H1 (cell line): ENCODE results near the gene TIFAB. TPM values are rescaled to one million over a fixed set of nuclear protein-coding genes. Genes with fewer than 3 reads are reported as not detected.

ENCODE experiments used
- CTCF ChIA-PET: fragments of 300-600 bp; sonication (Branson Sonifier 250); formaldehyde crosslinking; loops from one replicate; lab custom pipeline; 2021; ENCODE audit not compliant: partially characterized antibody; lab: Charles Lee
- POLR2A ChIA-PET: fragments of 300-600 bp; sonication (Branson Sonifier 250); formaldehyde crosslinking; loops from one replicate; lab custom pipeline; 2021; ENCODE audit warnings: inconsistent platforms; ENCODE audit not compliant: partially characterized antibody; lab: Charles Lee
- DNase-seq, 2 experiments: peaks; one replicate each; pipeline versions ENCODE4 v3.0.0 to v3.0.0-alpha.2; 2010 to 2022; ENCODE audit warnings: low spot score in 2 of 2, low read depth in 1 of 2, mixed read lengths in 1 of 2
- FAIRE-seq: peaks from 2 replicates; lab custom pipeline; 2011; peaks lifted over from hg19 to GRCh38; lab: Jason Lieb, UNC
- H2AFZ ChIP-seq: 2 replicates; pipeline ENCODE4 v1.8.1; 2012; ENCODE audit warnings: low read length, inconsistent platforms
- H2AK5ac ChIP-seq: 2 replicates; pipeline ENCODE4 v1.6.1; 2013; ENCODE audit warnings: low read depth, low read length
- H2BK120ac ChIP-seq: replicated peaks from 2 replicates; pipeline ENCODE3; 2013; ENCODE audit warnings: low read depth, low read length, inconsistent platforms
- H2BK12ac ChIP-seq: 2 replicates; pipeline ENCODE4 v1.6.1; 2013; ENCODE audit warnings: low read depth, low read length
- H2BK15ac ChIP-seq: 2 replicates; pipeline ENCODE4 v1.6.1; 2013; ENCODE audit warnings: low read length
- H2BK20ac ChIP-seq: 2 replicates; pipeline ENCODE4 v1.6.1; 2013; ENCODE audit warnings: low read length
- H2BK5ac ChIP-seq: 2 replicates; pipeline ENCODE4 v1.6.1; 2013; ENCODE audit warnings: low read depth, low read length
- H3K14ac ChIP-seq: 2 replicates; pipeline ENCODE4 v1.6.1; 2013; ENCODE audit warnings: inconsistent platforms; ENCODE audit not compliant: insufficient read length
- H3K18ac ChIP-seq: 2 replicates; pipeline ENCODE4 v1.6.1; 2013; ENCODE audit warnings: low read length; ENCODE audit errors: extremely low read depth
- H3K23ac ChIP-seq: 2 replicates; pipeline ENCODE4 v1.6.1; 2013; ENCODE audit warnings: inconsistent platforms; ENCODE audit not compliant: insufficient read length
- H3K23me2 ChIP-seq: 2 replicates; pipeline ENCODE4 v1.6.1; 2013; ENCODE audit warnings: low read depth, low read length
- H3K27ac ChIP-seq: 2 replicates; pipeline ENCODE4 v1.6.1; 2011; ENCODE audit warnings: low read depth, low read length, inconsistent platforms
- H3K27me3 ChIP-seq, 4 experiments: replicated peaks in 1 of 4; 1 replicate in 1 of 4; 2 replicates in 3 of 4; pipeline versions ENCODE4 v1.6.1 to v1.8.1; 2011 to 2013; ENCODE audit warnings: low read length in 3 of 4, mild to moderate bottlenecking in 3 of 4, inconsistent platforms in 2 of 4, mixed read lengths in 2 of 4, moderate library complexity in 1 of 4; ENCODE audit not compliant: control insufficient read depth in 3 of 4, insufficient read depth in 3 of 4; ENCODE audit errors: extremely low read depth in 1 of 4
- H3K36me3 ChIP-seq, 4 experiments: 2 replicates each; pipeline versions ENCODE4 v1.6.1 to v1.8.1; 2011 to 2013; ENCODE audit warnings: mild to moderate bottlenecking in 4 of 4, low read length in 3 of 4, moderate library complexity in 2 of 4, control low read depth in 1 of 4, inconsistent platforms in 1 of 4; ENCODE audit not compliant: insufficient read depth in 4 of 4, control insufficient read depth in 2 of 4
- H3K4ac ChIP-seq: replicated peaks from 2 replicates; pipeline ENCODE3; 2013; ENCODE audit warnings: low read length, low read depth, mixed read lengths, inconsistent platforms; ENCODE audit not compliant: insufficient read length
- H3K4me1 ChIP-seq, 4 experiments: replicated peaks in 1 of 4; 1 replicate in 1 of 4; 2 replicates in 3 of 4; pipeline versions ENCODE4 v1.6.1 to v1.8.1; 2011 to 2013; ENCODE audit warnings: low read length in 3 of 4, inconsistent platforms in 2 of 4, mixed read lengths in 1 of 4; ENCODE audit not compliant: insufficient read depth in 4 of 4, control insufficient read depth in 3 of 4
- H3K4me2 ChIP-seq, 2 experiments: 2 replicates each; pipeline versions ENCODE4 v1.6.1 to v1.8.1; 2011 to 2013; ENCODE audit warnings: low read depth in 2 of 2, low read length in 2 of 2, control low read depth in 1 of 2, inconsistent platforms in 1 of 2, mild to moderate bottlenecking in 1 of 2; ENCODE audit not compliant: insufficient read depth in 1 of 2
- H3K4me3 ChIP-seq, 4 experiments: fragments of 200-600, 300-600 bp in 1 of 4; sonication (generic), shearing (Covaris generic), sonication (Bioruptor Twin) in 1 of 4; 2 replicates each; pipeline versions ENCODE4 v1.5.1 to v1.8.1; 2011 to 2016; ENCODE audit warnings: low read length in 4 of 4, low read depth in 3 of 4, control low read depth in 2 of 4, inconsistent platforms in 2 of 4, mild to moderate bottlenecking in 2 of 4, mixed read lengths in 1 of 4, moderate library complexity in 1 of 4; ENCODE audit not compliant: insufficient read depth in 2 of 4; ENCODE audit errors: extremely low read depth in 1 of 4
- H3K56ac ChIP-seq: replicated peaks from 2 replicates; pipeline ENCODE3; 2013; ENCODE audit warnings: low read depth, mild to moderate bottlenecking, mixed read lengths, low read length, inconsistent platforms; ENCODE audit not compliant: insufficient read length
- H3K79me1 ChIP-seq: 2 replicates; pipeline ENCODE4 v1.6.1; 2013; ENCODE audit warnings: low read depth, low read length, control low read depth
- H3K79me2 ChIP-seq, 2 experiments: 2 replicates each; pipeline versions ENCODE4 v1.6.1 to v1.8.1; 2012 to 2013; ENCODE audit warnings: low read length in 2 of 2, mild to moderate bottlenecking in 2 of 2, inconsistent platforms in 1 of 2; ENCODE audit not compliant: insufficient read depth in 2 of 2, control insufficient read depth in 1 of 2
- H3K9ac ChIP-seq, 4 experiments: replicated peaks in 1 of 4; 1 replicate in 1 of 4; 2 replicates in 3 of 4; pipeline versions ENCODE4 v1.6.1 to v1.8.1; 2011 to 2013; ENCODE audit warnings: low read depth in 3 of 4, low read length in 3 of 4, control low read depth in 2 of 4, mild to moderate bottlenecking in 2 of 4, moderate library complexity in 2 of 4, inconsistent platforms in 1 of 4; ENCODE audit errors: extremely low read depth in 1 of 4
- H3K9me3 ChIP-seq, 2 experiments: 2 replicates each; pipeline versions ENCODE4 v1.6.1 to v1.8.1; 2012 to 2013; ENCODE audit warnings: mild to moderate bottlenecking in 2 of 2, moderate library complexity in 2 of 2, control low read depth in 1 of 2, inconsistent platforms in 1 of 2, low read depth in 1 of 2, low read length in 1 of 2, mixed read lengths in 1 of 2; ENCODE audit not compliant: insufficient read depth in 2 of 2
- H4K20me1 ChIP-seq, 2 experiments: replicated peaks in 1 of 2; 2 replicates each; pipeline versions ENCODE3 to v1.8.1; 2011 to 2013; ENCODE audit warnings: inconsistent platforms in 2 of 2, low read length in 2 of 2, mild to moderate bottlenecking in 1 of 2; ENCODE audit not compliant: insufficient read depth in 2 of 2, control insufficient read depth in 1 of 2
- H4K5ac ChIP-seq: 2 replicates; pipeline ENCODE4 v1.6.1; 2013; ENCODE audit warnings: low read length, low read depth, mixed read lengths, inconsistent platforms; ENCODE audit not compliant: insufficient read length
- H4K8ac ChIP-seq: 2 replicates; pipeline ENCODE4 v1.8.0; 2013; ENCODE audit warnings: mild to moderate bottlenecking, moderate library complexity, low read length, inconsistent platforms; ENCODE audit not compliant: insufficient read depth; ENCODE audit errors: extremely low read depth
- H4K91ac ChIP-seq: replicated peaks from 2 replicates; pipeline ENCODE3; 2013; ENCODE audit warnings: low read length, mixed read lengths, inconsistent platforms; ENCODE audit not compliant: insufficient read length
- CEBPB ChIP-seq: IDR thresholded peaks from 2 replicates; pipeline ENCODE4 v1.6.1; 2012; ENCODE audit warnings: low read depth, low read length
- CTCF ChIP-seq, 3 experiments: IDR thresholded peaks; 1 replicate in 2 of 3; 2 replicates in 1 of 3; pipeline versions ENCODE4 v1.5.1 to v1.6.1; 2011; ENCODE audit warnings: low read length in 3 of 3, mild to moderate bottlenecking in 3 of 3, inconsistent platforms in 2 of 3, low read depth in 1 of 3, moderate library complexity in 1 of 3; ENCODE audit not compliant: insufficient read depth in 1 of 3; ENCODE audit errors: control extremely low read depth in 1 of 3
- GABPA ChIP-seq: IDR thresholded peaks from 2 replicates; pipeline ENCODE4 v1.6.1; 2011; ENCODE audit warnings: mild to moderate bottlenecking, low read length, moderate library complexity, borderline replicate concordance; ENCODE audit not compliant: insufficient read depth
- JUN ChIP-seq: IDR thresholded peaks from 2 replicates; pipeline ENCODE4 v1.6.1; 2011; ENCODE audit warnings: low read depth, mild to moderate bottlenecking, improper control_type of control experiment, low read length
- KDM4A ChIP-seq: IDR thresholded peaks from one replicate; pipeline ENCODE4 v1.7.1; 2012; ENCODE audit warnings: low read depth, mild to moderate bottlenecking, moderate library complexity, low read length, inconsistent platforms; ENCODE audit not compliant: severe bottlenecking
- KDM5A ChIP-seq: fragments of 200-600 bp; IDR thresholded peaks from 2 replicates; pipeline ENCODE4 v1.7.1; 2012; ENCODE audit warnings: mild to moderate bottlenecking, low read length, inconsistent platforms, mixed read lengths
- MAFK ChIP-seq: IDR thresholded peaks from 2 replicates; pipeline ENCODE4 v1.6.1; 2012; ENCODE audit warnings: low read depth, mild to moderate bottlenecking, improper control_type of control experiment, low read length
- POLR2AphosphoS5 ChIP-seq: IDR thresholded peaks from 2 replicates; pipeline ENCODE4 v1.6.1; 2011; ENCODE audit warnings: low read depth, low read length
- RAD21 ChIP-seq, 2 experiments: IDR thresholded peaks in 1 of 2; conservative IDR thresholded peaks in 1 of 2; 2 replicates each; pipeline ENCODE4 v1.6.1; 2011; ENCODE audit warnings: low read depth in 2 of 2, low read length in 2 of 2, improper control_type of control experiment in 1 of 2, inconsistent platforms in 1 of 2, mild to moderate bottlenecking in 1 of 2, moderate library complexity in 1 of 2
- SP4 ChIP-seq: IDR thresholded peaks from 2 replicates; pipeline ENCODE4 v1.6.1; 2012; ENCODE audit warnings: low read length, inconsistent platforms
- SRF ChIP-seq: IDR thresholded peaks from 2 replicates; pipeline ENCODE4 v1.6.1; 2011; ENCODE audit warnings: mild to moderate bottlenecking, low read depth, low read length, moderate library complexity
- TCF12 ChIP-seq: IDR thresholded peaks from 2 replicates; pipeline ENCODE4 v1.6.1; 2011; ENCODE audit warnings: low read depth, mild to moderate bottlenecking, low read length
- WGBS, 2 experiments: shearing (Covaris generic) in 1 of 2; methylation state at CpG; one replicate each; pipeline versions ENCODE4 v1.1.6 to v1.1.7; 2013 to 2015; ENCODE audit warnings: low lambda C conversion rate in 2 of 2, mixed read lengths in 2 of 2, inconsistent platforms in 1 of 2, low coverage in 1 of 2, missing lambda C conversion rate in 1 of 2; ENCODE audit not compliant: insufficient replicate concordance in 2 of 2, insufficient coverage in 1 of 2, insufficient read length in 1 of 2; ENCODE audit errors: extremely low coverage in 1 of 2, missing lambda C conversion rate in 1 of 2; 5-methylcytosine and 5-hydroxymethylcytosine counted together
- polyA plus RNA-seq, 7 experiments: library from polyadenylated mRNA; depleted of rRNA in 3 of 7; stranded (reverse) in 5 of 7; unstranded in 2 of 7; fragments of >200 nt in 5 of 7; fragments of 200-250 nt in 2 of 7; gene quantifications; 1 replicate in 5 of 7; 2 replicates in 1 of 7; 4 replicates in 1 of 7; pipeline versions ENCODE4 v1.2.1 to v1.2.3, GENCODE V29; 2011 to 2013; ENCODE audit warnings: missing spikeins in 2 of 7, mixed read lengths in 2 of 7
- total RNA-seq: library from RNA; stranded (reverse); fragmentation: NEBNext Ultra II Directional; extraction: Animal tissue kit (Norgen Biotek cat#: 25700); gene quantifications from 2 replicates; pipeline ENCODE4 v1.2.1, GENCODE V29; 2021

Gene TIFAB
- total and polyA plus RNA-seq, 2 of the 8 experiments (the other 6 are each of a cell fraction or from before 2014, with no cell fraction given), result not detected

DNA sequence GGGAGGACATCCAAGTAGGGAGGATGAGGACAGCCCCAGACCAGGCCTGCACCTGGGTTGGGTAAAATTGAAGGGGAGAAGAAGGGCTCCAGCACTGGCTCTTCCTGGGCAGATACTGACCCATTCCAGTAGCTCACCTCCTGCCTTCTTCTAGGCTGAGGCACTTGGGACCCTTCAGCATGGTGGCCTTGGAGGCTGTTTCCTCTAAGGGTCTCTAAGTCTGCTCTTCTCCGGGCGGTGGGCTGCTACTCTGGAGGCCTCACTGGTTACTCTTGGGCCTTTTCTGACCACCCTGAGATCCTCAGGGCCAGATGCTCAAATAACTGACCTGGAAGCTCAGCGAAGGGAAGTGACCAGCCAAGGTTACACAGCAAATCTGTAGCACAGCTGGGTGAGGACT is 2.8 kb upstream of the TIFAB start:
- H3K23ac ChIP-seq, result no peak overlapping the region
- peaks cover 0 to 10% (median 3%) of the 10 kb centered on the region in 4 experiments; a peak in 4 of 7 replicates for H3K27me3 ChIP-seq
- no peak overlapping the region for H2AK5ac ChIP-seq
- H3K9me3 ChIP-seq, result no peaks in the 10 kb centered on the region
- DNase-seq (no peak), FAIRE-seq (no peak)
- H3K27ac ChIP-seq, result no peak overlapping the region
- H4K5ac ChIP-seq, result no peak overlapping the region
- no peak overlapping the region for H2BK20ac ChIP-seq
- H2AFZ ChIP-seq, result no peak overlapping the region
- no peaks in the 10 kb centered on the region for H3K36me3 ChIP-seq
- no peak overlapping the region for H2BK5ac ChIP-seq
- 81% methylated on average over 3 of the region's 3 CpGs; no CpG with 5 or more reads in 1 of the 2 experiments for WGBS, 2 experiments
- H4K8ac ChIP-seq, result no peak overlapping the region
- ChIA-PET POLR2A (no interaction called here), CTCF (interaction anchor here (0.8 to 21.6 kb wide), 9 partner anchors 11 to 380 kb away, joined by 3 to 778 read pairs (median 46); partner anchors contain the start of genes DCANP1 and TIFAB)
- no peak overlapping the region for H3K4me3 ChIP-seq
- H2BK12ac ChIP-seq, result no peak overlapping the region
- no peak overlapping the region for H4K91ac ChIP-seq
- H3K56ac ChIP-seq, result no peak overlapping the region
- H3K79me2 ChIP-seq, result no peaks in the 10 kb centered on the region
- no peaks in the 10 kb centered on the region for H3K79me1 ChIP-seq
- no peak overlapping the region for H3K4ac ChIP-seq
- H3K9ac ChIP-seq, result no peak overlapping the region
- no peaks in the 10 kb centered on the region for H3K23me2 ChIP-seq
- no peak overlapping the region for H2BK15ac ChIP-seq
- H4K20me1 ChIP-seq, result no peaks in the 10 kb centered on the region
- H3K14ac ChIP-seq, result no peak overlapping the region
- no peak overlapping the region for H2BK120ac ChIP-seq
- no peak overlapping the region for H3K18ac ChIP-seq
- H3K4me2 ChIP-seq, result no peak overlapping the region
- H3K4me1 ChIP-seq, result no peaks in the 10 kb centered on the region
- no peak for TF ChIP-seq CEBPB
- no peak for TF ChIP-seq TCF12
- TF ChIP-seq MAFK, result no peak
- no peak for TF ChIP-seq SP4
- no peak for TF ChIP-seq GABPA
- no peak for TF ChIP-seq JUN
- no peak for TF ChIP-seq KDM5A
- no peak for TF ChIP-seq RAD21 (IDR thresholded peaks at IDR 0.05 in 1 of 2, conservative IDR thresholded peaks at IDR 0.05 in 1 of 2; ENCODE audit: low read depth in 2 of 2, low read length in 2 of 2)
- TF ChIP-seq CTCF (IDR thresholded peaks at IDR 0.05; ENCODE audit: control extremely low read depth in 1 of 3, insufficient read depth in 1 of 3, low read depth in 1 of 3, low read length in 3 of 3), result no peak
- TF ChIP-seq SRF, result no peak
- no peak for TF ChIP-seq KDM4A
- no peak for TF ChIP-seq POLR2AphosphoS5
